Limb (tissue), 2 donors: ENCODE measurements around the gene SAPCD1.
A peak's percentile ranks its signal among the peaks of the same experiment; 100 is the strongest.
"Not testable (repeated sequence)": the region's sequence is repeated elsewhere in the genome, so short reads cannot be mapped to it uniquely, and the experiment has no call there.

Experiments
- DNase-seq, 2 donors: peaks; one replicate each; pipeline ENCODE4 v3.0.0-alpha.2; 2016; ENCODE audit errors: extremely low spot score in 2 of 2

Gene SAPCD1

DNA sequence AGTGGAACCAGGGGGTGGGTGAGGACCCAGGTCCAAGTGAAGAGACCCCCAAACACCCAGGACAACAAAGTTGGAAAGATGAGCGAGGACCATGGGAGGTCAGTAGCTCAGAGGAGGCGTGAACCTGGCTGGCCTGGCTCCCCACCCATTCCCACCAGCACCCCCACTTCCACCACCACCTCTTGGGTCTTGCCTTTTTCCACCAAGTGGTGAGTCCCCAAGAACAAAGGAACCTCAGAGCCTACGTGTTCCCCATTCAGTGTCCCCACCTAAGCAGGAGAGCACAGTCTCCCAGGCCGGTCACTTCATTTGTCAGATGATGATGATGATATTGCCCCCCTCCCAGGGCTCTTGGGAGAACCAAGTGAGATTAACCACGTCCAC is 15.2 kb downstream of the SAPCD1 start:
- no peak for DNase-seq

DNA sequence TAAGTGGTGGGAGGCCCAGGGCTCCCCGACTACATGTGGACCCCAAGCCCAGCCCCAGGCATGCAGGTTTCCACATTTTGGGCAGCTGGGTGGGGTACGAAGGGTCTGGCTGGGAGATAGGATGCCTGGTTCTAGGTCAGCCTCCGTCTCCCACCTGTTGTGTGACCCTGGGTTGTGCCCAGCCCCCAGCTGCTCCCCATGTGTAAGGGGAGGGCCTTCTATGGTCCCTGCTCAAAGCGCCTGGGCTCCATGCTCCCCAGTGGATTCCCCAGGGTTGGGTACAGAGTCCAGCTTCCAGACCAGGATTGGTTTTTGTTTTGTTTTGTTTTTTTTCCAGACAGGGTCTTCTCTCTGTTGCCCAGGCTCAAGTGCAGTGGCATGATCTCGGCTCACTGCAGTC is 15.7 kb downstream of the SAPCD1 start:
- DNase-seq, result no peak

DNA sequence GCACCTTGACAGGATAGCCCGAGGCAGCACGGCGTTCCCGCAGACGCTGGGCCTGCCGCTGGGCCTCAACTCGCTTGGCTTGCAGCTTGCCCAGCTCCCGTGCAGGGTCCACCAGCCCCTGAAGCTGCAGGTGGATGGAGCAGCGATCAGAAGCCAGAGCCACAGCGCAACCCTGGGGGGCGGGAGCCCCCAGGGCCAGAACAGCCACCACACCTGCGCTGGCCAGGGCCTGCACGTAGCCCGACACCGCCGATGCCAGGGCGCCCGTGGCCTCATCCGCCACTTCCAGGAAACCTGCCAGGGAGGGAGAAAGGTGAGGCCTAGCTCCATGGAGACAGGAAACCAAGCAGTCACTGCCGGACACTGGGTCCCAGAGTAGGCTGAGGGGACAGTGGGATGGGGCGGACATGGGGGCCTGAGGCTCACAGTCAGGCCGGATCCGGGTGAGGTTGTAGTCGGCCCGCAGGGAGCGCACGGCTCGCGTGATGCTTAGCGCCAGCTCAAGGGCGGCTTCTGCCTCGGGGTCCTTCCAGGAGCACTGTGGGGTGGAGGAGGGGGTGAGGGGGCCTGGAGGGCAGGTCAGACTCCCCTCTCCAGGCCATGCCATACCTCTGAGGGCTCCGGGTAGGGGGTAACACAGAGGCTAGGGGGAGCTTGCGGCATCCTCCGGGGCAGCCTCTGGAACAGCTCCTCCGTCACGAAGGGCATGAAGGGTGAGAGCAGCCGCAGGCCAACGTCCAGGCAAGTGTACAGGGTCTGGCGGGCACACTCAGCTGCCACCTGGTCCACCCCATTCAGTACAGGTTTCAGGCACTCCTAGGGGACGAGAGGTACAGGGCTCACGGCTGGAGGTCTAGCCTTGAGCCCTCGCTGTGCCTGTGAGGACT is 16.8 kb downstream of the SAPCD1 start:
- no peak for DNase-seq

DNA sequence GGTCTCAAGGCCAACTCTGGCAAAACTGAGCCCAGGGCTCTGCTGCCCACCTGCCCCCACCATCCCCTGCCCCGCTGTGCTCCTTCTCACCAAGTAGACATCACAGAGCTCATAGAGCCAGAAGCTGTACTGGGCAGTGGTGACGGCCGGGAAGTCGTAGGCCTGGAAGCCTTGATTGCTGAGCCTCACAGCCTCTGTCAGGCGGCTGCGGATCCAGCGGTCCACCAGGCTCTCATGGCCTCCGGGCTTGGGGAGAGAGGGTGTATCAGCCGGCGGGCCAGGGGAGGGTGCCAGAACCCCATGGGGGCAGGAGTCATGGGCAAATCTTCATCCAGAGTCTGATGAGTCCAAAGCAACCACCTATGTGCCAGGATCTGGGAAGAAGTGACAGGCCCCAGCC is 17.5 kb downstream of the SAPCD1 start:
- no peak for DNase-seq

DNA sequence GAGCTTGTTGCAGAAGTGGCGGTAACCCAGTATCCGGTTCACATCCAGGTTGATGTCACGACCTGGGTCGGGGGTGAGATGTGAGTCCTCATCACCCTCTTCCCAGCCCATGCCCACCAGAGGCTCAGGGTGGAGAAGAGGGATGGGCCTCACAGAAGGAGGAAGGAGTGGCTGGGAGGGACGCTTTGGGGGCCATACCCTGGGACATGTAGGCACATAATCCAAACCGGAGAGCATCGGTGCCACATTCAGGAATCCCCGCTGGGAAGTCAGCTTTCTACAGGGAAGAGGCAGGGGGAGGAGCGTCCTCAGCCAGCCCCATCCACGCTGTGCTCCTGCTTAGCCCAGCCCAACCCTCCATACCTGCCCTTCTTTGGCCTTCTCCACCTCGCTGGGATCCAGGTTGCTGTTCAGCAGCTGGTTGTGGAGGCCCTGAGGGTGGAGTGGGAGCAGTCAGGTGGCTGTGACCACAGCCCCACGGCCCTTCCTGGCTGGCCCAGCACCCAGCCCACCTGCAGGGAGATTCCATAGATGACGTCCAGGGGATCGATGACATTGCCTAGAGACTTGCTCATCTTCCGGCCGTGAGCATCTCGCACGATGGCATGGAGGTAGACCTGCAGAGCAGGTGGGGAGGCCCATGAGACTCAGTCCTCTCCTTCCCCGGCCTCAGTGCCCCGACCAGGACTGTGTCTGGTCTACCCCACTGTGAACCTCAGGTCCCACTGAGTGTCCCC is 18.2 kb downstream of the SAPCD1 start:
- DNase-seq, result no peak

DNA sequence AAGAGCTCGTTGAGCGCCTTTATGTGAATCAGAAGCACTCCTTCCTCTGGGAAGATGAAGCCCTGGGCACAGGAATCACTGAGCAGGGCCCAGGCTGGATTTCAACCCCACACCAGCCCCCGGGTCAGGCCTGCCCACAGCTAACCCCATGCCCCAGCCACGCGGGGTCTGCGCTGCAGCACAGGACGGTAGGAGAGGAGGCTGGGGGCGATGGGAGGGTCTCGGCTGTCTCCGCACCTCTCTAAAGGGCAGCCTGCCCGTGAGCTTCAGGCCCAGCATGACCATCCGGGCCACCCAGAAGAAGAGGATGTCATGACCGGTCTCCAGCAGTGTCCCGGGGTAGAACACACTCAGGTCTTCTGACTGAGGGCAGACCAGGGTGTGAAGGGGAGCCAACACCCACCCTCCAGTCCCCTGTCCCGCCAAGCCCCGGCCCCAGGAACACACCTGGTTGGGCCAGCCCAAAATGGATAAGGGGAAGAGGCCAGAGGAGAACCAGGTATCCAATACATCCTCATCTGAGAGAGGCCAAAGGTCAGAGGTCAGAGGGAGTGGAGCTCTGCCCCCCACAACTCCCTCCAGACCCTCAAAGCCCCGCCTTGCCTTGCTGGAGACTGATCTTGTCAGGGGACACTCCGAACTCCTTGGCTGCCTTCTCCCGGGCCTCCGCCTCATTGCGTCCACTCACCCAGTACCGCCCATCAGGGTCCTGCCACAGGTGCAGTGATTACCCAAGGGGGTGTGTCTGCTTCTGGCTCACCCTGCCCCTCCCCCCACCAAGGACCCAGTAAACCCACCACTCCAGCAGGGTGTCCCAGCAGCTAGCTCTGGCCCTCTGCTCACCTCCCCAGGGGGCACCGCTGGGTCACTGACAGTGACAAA is 19.0 kb downstream of the SAPCD1 start:
- DNase-seq, result no peak

DNA sequence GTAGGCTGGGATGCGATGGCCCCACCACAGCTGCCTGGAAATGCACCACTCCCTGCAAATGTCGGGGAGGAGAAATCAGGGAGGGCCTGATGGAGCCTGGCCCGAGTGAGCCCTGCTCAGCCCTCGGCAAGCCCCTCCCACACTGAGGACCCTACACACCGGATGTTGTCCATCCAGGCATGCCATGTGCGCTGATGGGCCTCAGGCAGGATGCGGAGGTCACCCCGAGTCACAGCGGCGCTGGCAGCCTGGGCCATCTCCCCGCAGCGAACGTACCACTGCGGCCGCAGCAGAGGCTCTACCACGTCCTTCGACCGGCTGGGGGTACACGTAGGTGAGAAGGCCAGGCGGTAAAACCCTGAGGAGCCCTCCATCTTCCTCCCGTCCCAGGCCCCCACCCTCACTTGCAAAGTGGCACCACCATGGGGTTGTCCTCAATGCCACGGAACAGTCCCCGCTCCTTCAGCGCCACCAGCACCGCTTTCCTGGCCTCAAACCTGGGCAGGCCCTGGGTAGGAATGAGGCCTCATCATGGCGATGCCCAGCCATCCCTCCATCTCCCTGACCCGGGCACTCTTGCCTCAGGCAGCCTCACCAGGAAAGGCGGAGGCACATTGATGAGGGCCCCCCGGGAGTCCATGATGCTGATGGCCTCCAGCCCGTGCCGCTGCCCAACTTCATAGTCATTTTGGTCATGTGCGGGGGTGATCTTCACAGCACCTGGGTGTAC is 19.8 kb downstream of the SAPCD1 start:
- DNase-seq, result no peak

DNA sequence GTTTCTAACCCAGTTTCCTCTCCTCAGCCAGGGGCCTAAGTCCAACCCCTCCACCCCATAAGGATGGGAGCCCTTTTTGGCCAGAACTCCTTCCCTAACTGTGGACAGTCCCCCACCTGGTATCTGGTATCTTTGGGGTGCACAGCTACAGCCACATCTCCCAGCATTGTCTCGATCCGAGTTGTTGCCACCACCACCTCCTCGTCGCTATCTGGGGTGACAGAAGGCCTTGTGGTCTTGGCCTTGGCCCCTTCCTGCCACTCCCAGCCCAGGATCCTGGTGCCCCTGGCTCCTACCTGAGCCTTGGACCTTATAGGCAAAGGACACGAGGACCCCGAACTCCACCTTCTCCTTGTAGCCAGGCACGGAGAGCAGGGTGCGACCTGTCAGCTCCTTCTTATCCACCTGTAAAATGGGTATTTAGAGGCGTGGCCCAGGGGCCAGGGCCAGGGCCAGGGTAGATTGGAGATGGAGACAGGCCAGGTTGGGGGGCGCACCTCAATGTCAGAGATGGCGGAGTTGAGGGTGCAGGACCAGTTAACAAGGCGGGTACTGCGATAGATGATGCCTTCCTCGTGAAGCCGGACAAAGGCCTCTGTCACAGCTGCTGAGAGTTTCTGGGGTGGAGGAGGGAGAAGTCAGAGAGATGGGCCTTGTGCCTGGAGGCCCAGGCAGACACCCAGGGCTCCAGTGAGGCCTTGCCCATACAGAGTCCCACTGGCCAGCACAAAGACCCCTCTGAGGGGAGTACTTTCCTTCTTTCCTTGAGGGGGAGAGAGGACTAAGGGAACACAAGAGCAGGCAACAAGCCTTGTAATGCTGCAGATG is 21.9 kb downstream of the SAPCD1 start:
- DNase-seq, result no peak

DNA sequence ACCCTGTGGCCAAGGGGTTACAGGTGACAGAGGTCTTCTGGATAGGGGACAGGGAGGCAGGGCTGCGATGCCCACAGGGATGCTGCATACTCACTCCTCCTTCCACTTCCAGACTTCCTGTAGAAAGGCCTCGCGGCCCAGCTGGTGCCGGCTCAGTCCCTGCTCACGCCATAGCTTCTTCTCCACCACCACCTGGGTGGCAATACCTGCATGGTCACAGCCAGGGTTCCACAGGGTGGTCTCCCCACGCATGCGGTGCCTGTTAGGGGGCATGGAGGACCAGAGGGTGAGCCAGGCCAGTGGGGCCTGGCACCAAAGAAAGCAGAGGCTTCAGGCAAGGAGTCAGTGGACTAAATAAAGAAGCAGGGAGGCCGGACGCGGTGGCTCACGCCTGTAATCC is 23.0 kb downstream of the SAPCD1 start:
- no peak for DNase-seq

DNA sequence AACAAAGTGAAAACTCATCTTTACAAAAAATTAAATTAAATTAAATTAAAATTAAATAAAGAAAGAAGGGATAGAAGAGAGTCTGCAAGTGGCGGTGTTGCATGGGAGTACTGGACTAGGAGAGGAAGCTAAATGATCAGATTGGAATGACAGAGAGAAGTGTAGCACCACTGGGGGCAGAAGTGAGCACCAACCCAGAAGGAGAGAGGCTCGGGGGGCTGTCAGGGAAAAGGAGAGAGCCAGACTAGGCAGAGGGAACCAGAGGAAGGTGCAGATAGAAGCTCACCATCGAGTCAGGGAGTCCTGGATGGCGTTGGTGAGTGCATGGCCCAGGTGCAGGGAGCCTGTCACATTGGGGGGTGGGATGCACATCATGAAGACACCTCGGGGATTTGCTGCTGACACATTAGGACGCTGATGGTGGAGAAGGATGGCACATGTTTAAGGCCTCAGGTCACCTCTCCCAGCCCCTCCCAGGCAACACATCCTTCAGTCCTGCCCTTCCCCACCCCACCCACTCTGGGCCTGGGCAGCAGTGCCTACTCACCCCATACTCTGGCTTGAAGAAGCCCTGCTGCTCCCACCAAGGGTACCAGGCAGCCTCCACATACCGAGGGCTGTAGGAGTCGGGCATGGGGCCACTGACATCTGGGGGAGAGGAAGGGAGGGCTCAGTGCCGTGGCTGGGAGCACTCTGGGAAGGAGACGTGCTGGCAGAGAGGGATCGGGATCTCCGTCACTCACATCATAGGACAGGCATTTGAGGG is 29.1 kb downstream of the SAPCD1 start:
- peak; percentile 52 to 77 for DNase-seq

DNA sequence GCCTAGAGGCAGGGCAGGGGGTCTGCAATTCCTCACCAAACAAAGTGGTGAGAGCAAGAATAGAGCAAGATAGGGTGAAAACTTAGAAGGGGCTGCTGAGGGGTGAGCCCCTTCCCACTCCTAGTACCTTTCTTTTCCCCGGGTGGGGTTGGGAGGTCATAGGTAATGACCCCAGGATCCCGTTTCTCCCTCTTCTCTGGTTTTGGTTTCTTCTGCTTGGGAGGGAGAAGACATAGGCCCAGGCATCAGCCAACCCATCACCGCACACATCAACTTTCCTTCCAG is 29.6 kb downstream of the SAPCD1 start:
- DNase-seq, result no peak

DNA sequence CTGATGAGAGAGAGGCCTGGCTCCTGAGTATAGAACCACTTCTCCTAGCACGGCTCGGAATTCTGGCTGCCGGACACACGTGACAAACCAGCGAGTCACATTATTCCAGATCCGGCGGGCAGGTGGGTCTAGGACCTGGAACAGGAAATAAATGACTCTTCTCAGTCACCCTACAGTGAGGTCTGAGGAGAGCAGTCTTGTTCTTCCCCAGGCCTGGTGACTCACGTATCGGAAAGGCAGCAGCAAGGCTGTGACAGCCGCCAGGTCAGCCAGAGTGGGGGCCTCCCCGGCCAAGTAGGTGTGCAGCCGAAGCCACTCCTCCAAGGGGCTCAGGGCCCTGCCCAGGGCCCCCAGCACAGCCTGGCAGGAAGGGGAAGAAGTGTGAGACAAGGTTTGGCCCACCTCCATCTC is 30.3 kb downstream of the SAPCD1 start:
- DNase-seq, result no peak

DNA sequence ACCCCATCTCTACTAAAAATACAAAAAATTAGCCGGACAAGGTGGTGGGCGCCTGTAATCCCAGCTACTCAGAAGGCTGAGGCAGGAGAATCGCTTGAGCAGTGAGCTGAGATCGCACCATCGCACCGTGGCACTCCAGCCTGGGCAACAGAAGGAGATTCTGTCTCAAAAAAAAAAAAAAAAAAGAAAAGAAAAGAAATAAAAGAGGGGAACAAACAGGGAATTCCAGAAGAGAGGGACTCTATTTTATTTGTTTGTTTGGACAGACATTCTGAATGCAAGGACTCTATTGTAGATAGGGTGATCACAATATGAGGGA is 31.4 kb downstream of the SAPCD1 start:
- DNase-seq, result not testable (repeated sequence)

DNA sequence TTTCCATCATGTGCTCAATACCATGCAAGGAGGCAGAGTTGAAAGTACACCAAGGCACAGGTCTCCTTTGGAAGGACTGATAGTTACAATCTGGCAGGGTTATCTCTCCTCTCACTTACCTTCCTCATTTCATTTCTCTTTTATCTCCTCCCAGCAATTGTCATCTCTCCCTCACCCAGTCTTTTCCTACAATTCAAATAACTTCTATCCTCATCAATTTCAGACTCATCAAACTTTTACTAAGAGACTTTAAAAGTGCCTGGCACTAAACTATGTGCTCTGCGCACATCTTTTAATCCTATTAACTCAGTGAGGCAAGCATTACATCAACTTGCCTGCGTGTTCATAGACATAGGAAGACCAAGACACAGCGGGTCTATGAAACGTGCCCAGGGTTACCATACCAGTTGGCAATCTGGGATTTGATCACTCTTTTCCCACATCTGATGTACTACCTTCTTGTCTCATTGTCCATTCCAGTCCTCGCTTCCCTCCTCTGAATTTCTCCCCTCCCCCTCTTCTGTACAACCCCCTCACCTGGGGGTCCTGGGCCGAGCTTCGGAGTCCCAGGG is 31.9 kb downstream of the SAPCD1 start:
- no peak for DNase-seq

DNA sequence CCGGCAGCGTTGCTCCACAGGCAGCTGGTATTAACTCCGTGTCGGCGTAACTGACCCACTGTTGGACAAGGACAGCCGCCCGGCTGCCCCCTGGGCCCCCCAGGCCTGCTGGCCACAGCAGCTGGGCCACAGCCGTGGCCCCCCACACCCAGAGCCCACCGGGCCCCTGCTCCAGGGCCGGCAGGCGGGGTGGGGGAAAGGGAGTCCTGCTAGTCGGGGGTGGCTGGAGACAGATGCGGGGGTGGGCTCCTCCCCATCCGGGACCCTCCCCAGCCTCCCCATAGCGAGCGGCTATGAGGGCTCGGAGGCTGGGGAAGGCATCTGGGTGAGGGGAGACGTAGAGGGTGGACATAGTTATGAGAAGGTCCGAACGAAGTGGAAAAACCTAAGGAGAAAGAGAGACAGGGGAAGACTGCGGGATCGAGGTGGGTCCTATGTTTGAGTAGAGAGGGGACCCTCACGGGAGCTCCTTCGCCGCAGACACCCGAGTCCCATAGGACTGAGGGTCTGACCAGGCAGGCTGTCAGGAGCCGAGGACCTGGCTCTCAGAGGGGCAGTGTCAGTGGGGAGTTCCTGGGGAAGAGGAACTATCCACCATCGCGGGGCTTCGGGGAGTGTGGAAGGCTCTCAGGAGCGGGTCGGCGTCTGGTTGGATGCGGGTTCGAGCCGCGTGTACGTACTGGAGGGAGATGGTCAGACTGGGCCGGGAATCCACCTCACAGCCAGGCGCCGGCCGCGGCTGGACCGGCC is 32.6 kb downstream of the SAPCD1 start:
- peak in 1 of 2 donors; percentile 54 for DNase-seq

DNA sequence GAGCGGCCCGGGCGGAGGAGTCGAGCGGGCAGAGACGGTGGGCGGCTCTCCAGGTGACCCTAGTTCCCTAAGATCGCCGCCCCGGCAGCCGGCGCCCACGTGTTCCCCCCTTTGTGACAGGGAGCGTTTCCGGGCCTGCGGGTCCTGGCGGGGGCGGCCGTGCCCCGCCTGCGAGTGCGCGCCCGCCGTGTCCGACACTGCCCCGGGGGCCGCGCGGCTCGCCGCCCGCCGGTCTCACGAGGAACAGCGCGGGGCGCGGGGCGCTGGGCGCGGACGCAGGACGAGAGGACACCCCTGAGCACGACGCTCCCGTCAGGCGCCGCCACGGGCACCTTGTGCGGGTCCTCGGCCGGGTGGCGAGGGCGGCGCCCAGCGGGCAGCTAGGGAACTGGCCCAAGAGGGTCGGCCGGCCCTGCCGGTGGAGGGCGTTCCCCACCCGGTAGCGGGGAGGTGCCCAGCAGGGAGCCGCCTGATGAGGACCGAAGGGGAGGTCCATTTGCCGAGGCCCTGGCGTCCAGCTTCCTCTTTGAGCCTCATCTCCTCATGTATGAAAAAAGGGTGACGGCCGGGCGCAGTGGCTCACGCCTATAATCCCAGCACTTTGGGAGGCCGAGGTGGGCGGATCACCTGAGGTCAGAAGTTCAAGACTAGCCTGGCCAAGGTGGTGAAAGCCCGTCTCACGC is 33.3 kb downstream of the SAPCD1 start, which contains the start of gene VARS1:
TSS of gene VARS1 (minus strand) at position 137 of the 683 bp plus-strand sequence. CDS start 535 bp downstream, outside the sequence.
- DNase-seq, result peak; percentile 87 to 92

DNA sequence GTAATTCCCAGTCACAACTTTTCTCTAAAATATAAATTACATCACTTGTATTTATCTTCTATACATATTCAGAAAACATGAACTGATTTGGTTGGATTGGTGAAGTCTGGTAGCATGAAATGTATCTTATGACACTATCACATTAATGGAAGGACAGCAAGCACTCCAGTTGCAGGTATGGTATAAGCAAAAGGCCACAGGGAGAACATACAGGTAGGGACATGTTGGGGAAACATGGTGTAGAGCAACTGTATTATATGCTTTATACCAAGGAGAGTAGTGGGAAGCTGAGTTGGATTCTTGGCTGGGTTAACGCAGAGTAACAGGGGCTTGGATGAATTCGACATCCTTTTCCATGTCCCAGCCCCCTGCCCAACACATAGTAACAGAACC is 34.5 kb downstream of the SAPCD1 start:
- DNase-seq, result no peak

DNA sequence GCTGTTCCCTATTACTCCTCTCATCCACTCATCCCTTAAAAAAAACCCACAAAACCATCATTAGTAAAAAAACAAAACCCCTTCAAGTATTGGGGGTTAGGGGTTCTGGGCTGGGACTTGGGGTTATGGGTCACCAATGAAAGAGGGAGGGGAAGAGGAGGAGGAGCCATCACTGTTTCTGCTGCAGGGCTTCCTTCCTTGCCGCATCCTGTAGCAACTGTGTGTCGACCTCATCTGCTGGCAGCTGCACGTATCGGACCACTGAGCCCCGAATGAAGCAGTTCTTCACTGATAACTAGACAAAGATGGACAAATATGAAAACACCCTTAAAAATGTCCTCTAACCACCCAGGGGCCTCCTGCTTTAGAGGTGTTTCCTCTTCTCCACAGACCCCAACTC is 35.1 kb downstream of the SAPCD1 start:
- DNase-seq, result no peak
